ENCODE measurements around the gene GLUD1.

The GLUD1 gene

GRCh38 chr10:87053577-87054181 lies 41.0 kb downstream of the GLUD1 start:
- H3K36me3 ChIP-seq (ENCODE audit: control insufficient read depth in 2 of 2, insufficient read depth in 1 of 2, low read length in 2 of 2): peaks cover 38 to 76% of the 10 kb centered on the region in 2 experiments
- TF ChIP-seq ZNF2 (tag by site-specific recombination; IDR thresholded peaks at IDR 0.05): no peak
- TF ChIP-seq ZNF701 (tag by site-specific recombination; IDR thresholded peaks at IDR 0.05): no peak
- TF ChIP-seq HIC1 (tag by site-specific recombination; IDR thresholded peaks at IDR 0.05): no peak
- TF ChIP-seq ZBTB8A (tag by site-specific recombination; IDR thresholded peaks at IDR 0.05): no peak
- TF ChIP-seq ZNF768 (tag by site-specific recombination; IDR thresholded peaks at IDR 0.05): no peak
- TF ChIP-seq ZNF610 (tag by site-specific recombination; IDR thresholded peaks at IDR 0.05; ENCODE audit: borderline replicate concordance): no peak
- ChIA-PET CTCF (interaction anchor here (0.6 to 1.1 kb wide), 3 partner anchors 10 to 115 kb away, joined by 3 read pairs; no protein-coding TSS in a partner anchor), POLR2A (no interaction called here)
- H3K9me3 ChIP-seq (ENCODE audit: control insufficient read depth, insufficient read depth, low read depth, low read length): no peaks in the 10 kb centered on the region
- H3K4me1 ChIP-seq (ENCODE audit: control insufficient read depth, insufficient read depth, low read length): no peaks in the 10 kb centered on the region
- no peak overlapping the region for H3K27ac ChIP-seq (ENCODE audit: extremely low read depth, low read depth, low read length)
- H3K4me3 ChIP-seq (ENCODE audit: low read depth, low read length): no peak overlapping the region

- CTCF ChIA-PET: interaction anchor here (1.1 kb wide), 1 partner anchor 10 kb away, joined by 3 read pairs; no protein-coding TSS in a partner anchor
- no peaks in the 10 kb centered on the region for H3K9me3 ChIP-seq (ENCODE audit: control insufficient read depth, insufficient read depth, low read depth, low read length)
- no peak for TF ChIP-seq ZNF324 (tag by site-specific recombination; IDR thresholded peaks at IDR 0.05)
- no peak for TF ChIP-seq ZNF138 (tag by site-specific recombination; IDR thresholded peaks at IDR 0.05; ENCODE audit: borderline replicate concordance)
- TF ChIP-seq ZNF266 (tag by site-specific recombination; IDR thresholded peaks at IDR 0.05; ENCODE audit: low read depth): no peak
- TF ChIP-seq ZNF133 (tag by site-specific recombination; IDR thresholded peaks at IDR 0.05): no peak
- no peak for TF ChIP-seq PRDM1 (tag by site-specific recombination; IDR thresholded peaks at IDR 0.05)
- no peak for TF ChIP-seq SP3 (tag by site-specific recombination; IDR thresholded peaks at IDR 0.05)
- no peak for TF ChIP-seq ZNF366 (tag by site-specific recombination; conservative IDR thresholded peaks at IDR 0.05)
- no peak for TF ChIP-seq ZNF707 (tag by site-specific recombination; IDR thresholded peaks at IDR 0.05)
- TF ChIP-seq ZNF473 (tag by site-specific recombination; IDR thresholded peaks at IDR 0.05): no peak
- TF ChIP-seq ZNF639 (tag by site-specific recombination; IDR thresholded peaks at IDR 0.05): no peak
- no peak for TF ChIP-seq ZNF654 (tag by site-specific recombination; IDR thresholded peaks at IDR 0.05; ENCODE audit: low read depth)
- no peak for TF ChIP-seq ZNF660 (tag by site-specific recombination; IDR thresholded peaks at IDR 0.05)
- TF ChIP-seq ZBTB26 (tag by site-specific recombination; optimal IDR thresholded peaks at IDR 0.05): no peak
- H3K27ac ChIP-seq (ENCODE audit: extremely low read depth, low read depth, low read length): no peak overlapping the region
- H3K36me3 ChIP-seq (ENCODE audit: control insufficient read depth in 2 of 2, insufficient read depth in 1 of 2, low read length in 2 of 2): peaks cover 38 to 74% of the 10 kb centered on the region in 2 experiments
- H3K4me1 ChIP-seq (ENCODE audit: control insufficient read depth, insufficient read depth, low read length): no peaks in the 10 kb centered on the region
- H3K4me3 ChIP-seq (ENCODE audit: low read depth, low read length): no peak overlapping the region
- POLR2A ChIA-PET: no interaction called here
These were observed 41.5 kb downstream of the GLUD1 start for GRCh38 chr10:87053111-87053510.
